Measurements from ENCODE around the gene ANO7. TPM values are rescaled to one million over a fixed set of nuclear protein-coding genes. Genes with fewer than 3 reads are reported as not detected.
A peak's percentile ranks its signal among the peaks of the same experiment; 100 is the strongest.

ANO7 gene
- total RNA-seq, 1 donor from 2014 or later: 2.1 TPM

DNA sequence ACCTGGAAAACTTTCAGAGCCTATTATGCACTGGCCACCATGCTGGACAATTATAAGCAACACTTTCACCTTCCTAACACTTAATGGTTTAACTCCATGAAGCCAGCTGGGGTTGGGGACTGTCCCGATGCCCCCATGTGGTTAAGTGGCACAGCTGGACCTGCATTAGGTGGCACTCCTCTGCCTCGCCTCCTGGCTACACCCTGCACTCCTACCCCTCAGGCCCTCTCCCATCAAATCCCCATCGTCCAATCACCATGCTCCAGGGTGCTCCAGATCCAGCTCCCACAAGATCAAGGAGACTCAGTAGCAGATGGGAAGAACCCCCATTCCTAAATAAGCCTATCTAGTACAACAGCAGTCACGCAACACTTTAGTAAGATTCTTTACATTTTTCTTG, 73.2 kb downstream of the ANO7 start:
- no peak overlapping the region for H3K27ac Mint-ChIP-seq
- peaks cover 41% of the 10 kb centered on the region for H3K36me3 Mint-ChIP-seq (ENCODE audit: low read depth)
- no peak overlapping the region for H3K4me3 Mint-ChIP-seq
- H3K4me1 Mint-ChIP-seq (ENCODE audit: low read depth): no peaks in the 10 kb centered on the region
- H3K27me3 Mint-ChIP-seq (ENCODE audit: insufficient read depth): no peaks in the 10 kb centered on the region
- intact Hi-C loops (cut with micrococcal nuclease): no loop called here
- DNase-seq (ENCODE audit: low spot score): no peak
- no peaks in the 10 kb centered on the region for H3K9me3 Mint-ChIP-seq

GRCh38 chr2:241263061-241263460, 74.6 kb downstream of the ANO7 start:
- H3K36me3 Mint-ChIP-seq (ENCODE audit: low read depth): peaks cover 48% of the 10 kb centered on the region
- no peaks in the 10 kb centered on the region for H3K4me1 Mint-ChIP-seq (ENCODE audit: low read depth)
- intact Hi-C loops (cut with micrococcal nuclease): no loop called here
- no peak for DNase-seq (ENCODE audit: low spot score)
- H3K9me3 Mint-ChIP-seq: no peaks in the 10 kb centered on the region
- H3K27ac Mint-ChIP-seq: no peak overlapping the region
- H3K4me3 Mint-ChIP-seq: no peak overlapping the region
- H3K27me3 Mint-ChIP-seq (ENCODE audit: insufficient read depth): no peaks in the 10 kb centered on the region

- peaks cover 49% of the 10 kb centered on the region for H3K36me3 Mint-ChIP-seq (ENCODE audit: low read depth)
- no peak overlapping the region for H3K27ac Mint-ChIP-seq
- no peak for DNase-seq (ENCODE audit: low spot score)
- H3K4me1 Mint-ChIP-seq (ENCODE audit: low read depth): peaks cover 7% of the 10 kb centered on the region
- intact Hi-C loops (cut with micrococcal nuclease): no loop called here
- no peaks in the 10 kb centered on the region for H3K9me3 Mint-ChIP-seq
- H3K4me3 Mint-ChIP-seq: no peak overlapping the region
- H3K27me3 Mint-ChIP-seq (ENCODE audit: insufficient read depth): no peaks in the 10 kb centered on the region
Measured at GRCh38 chr2:241265506-241265905, 77.0 kb downstream of the ANO7 start.

DNA sequence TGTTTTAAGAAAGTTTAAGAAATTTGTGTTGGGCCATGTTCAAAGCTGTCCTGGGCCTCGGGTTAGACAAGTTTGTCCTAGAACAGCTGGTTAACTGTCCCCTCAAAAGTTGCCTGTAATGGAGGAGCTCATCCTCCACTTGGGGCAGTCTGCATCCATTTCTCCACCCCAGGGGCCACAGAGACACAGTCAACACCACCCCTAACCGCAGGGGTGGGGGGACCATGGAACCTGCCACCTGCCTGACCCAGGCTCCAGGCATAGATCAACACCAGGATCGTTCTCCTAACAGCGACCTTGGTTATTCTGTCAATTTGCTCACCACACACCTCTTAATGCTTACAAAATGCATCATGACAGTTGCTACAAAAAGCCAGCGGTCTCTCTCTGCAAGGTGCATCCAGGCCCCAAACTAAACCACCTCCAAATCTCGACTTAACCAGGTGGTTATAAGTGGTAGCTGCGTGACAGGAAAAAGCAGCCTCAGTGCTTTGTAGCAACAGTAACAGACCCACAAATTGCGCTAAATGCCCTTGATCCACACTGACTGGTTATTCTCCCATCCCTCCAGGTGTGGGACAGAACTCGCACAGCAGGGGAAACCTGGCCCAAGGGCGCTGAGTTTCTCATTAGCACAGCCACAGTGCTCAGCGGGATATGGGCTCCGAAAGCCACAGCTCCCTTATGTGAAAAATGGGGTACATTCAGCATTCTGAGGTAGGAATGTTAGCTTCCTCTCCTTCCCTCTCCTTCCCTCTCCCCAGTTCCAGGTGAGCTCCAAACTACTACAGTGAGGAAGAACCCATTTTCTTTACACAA, 79.0 kb downstream of the ANO7 start:
- Mint-ChIP-seq H3K27me3 (ENCODE audit: insufficient read depth) (no peaks in the 10 kb centered on the region), H3K27ac (no peak overlapping the region), H3K4me1 (ENCODE audit: low read depth) (peaks cover 20% of the 10 kb centered on the region), H3K9me3 (no peaks in the 10 kb centered on the region), H3K36me3 (ENCODE audit: low read depth) (peaks cover 35% of the 10 kb centered on the region), H3K4me3 (no peak overlapping the region)
- intact Hi-C loops (cut with micrococcal nuclease): no loop called here
- no peak for DNase-seq (ENCODE audit: low spot score)

GRCh38 chr2:241268306-241268705, 79.8 kb downstream of the ANO7 start:
- Mint-ChIP-seq H3K4me1 (ENCODE audit: low read depth) (peaks cover 25% of the 10 kb centered on the region), H3K36me3 (ENCODE audit: low read depth) (peaks cover 28% of the 10 kb centered on the region), H3K9me3 (no peaks in the 10 kb centered on the region), H3K27me3 (ENCODE audit: insufficient read depth) (no peaks in the 10 kb centered on the region), H3K4me3 (no peak overlapping the region), H3K27ac (no peak overlapping the region)
- intact Hi-C loops (cut with micrococcal nuclease): no loop called here
- DNase-seq (ENCODE audit: low spot score): no peak

GRCh38 chr2:241268716-241269445, 80.4 kb downstream of the ANO7 start:
- Mint-ChIP-seq H3K9me3 (no peaks in the 10 kb centered on the region), H3K27me3 (ENCODE audit: insufficient read depth) (no peaks in the 10 kb centered on the region), H3K27ac (no peak overlapping the region), H3K4me3 (peak overlapping the region; percentile 24), H3K4me1 (ENCODE audit: low read depth) (peaks cover 29% of the 10 kb centered on the region), H3K36me3 (ENCODE audit: low read depth) (peaks cover 26% of the 10 kb centered on the region)
- intact Hi-C loops (cut with micrococcal nuclease): no loop called here
- DNase-seq (ENCODE audit: low spot score): no peak

DNA sequence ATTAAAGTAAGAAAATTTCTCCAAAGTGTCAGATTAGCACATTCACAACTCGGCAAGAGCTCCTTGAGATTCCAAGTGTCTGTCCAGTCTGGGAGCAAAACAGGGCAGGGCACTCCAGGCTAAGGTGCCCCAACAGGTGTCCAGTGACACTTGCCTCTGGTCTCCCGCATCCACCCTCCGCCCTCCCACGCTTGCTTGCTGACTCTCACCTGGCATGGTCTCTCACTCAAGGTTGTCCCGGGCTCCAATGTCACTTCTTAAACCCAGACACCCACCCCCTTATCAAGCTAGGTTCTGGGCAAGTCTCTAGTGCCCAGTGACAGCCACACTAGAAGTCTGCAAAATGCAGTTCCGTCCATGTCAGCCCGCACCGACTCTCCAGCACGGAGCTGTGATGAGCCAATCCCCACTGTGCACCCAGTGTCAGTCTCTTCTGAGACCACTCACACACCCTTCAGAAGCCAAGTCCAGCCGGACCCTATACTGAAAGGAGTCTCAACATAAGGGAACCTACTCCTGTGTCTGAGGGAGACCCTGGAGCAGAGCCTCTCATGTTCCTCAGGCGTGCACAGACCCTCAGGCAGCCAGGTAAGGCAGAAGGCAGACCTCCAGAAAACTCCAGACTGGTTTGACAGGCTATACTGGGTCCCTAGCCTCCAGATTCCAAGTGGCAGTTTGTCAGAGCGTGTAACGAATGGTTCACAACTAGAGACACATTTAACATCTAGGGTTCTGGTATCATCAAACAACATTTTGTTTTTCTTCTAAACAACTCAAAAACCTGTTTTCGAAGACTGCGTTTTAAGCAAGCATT, 81.4 kb downstream of the ANO7 start:
- Mint-ChIP-seq H3K4me1 (ENCODE audit: low read depth) (peaks cover 29% of the 10 kb centered on the region), H3K36me3 (ENCODE audit: low read depth) (peaks cover 26% of the 10 kb centered on the region), H3K9me3 (peaks cover 4% of the 10 kb centered on the region), H3K4me3 (peak overlapping the region; percentile 92), H3K27me3 (ENCODE audit: insufficient read depth) (no peaks in the 10 kb centered on the region), H3K27ac (no peak overlapping the region)
- intact Hi-C loops (cut with micrococcal nuclease): loop anchor here (5.0 kb wide), 2 partner anchors 87 to 172 kb away; partner anchors contain the start of gene FARP2
- no peak for DNase-seq (ENCODE audit: low spot score)

DNA sequence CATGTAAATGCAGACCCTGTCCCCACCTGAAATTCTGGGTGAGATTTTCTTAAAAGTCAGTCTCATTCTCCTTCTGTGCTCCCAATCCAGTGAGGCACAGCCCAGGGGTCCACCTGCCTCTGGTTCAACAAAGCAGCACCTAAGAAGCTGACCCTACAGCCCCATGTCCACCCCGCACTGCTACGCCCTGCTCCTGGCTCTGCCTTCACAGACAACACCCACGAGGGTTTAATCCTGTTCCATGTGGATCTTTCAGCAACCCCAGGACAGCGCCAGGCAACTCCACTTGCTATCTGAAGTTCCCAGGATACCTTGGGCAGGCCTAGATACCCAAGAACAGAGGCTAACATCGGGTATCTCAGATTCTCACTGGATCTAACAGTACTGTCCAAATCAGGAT, 82.1 kb downstream of the ANO7 start:
- no peak for DNase-seq (ENCODE audit: low spot score)
- Mint-ChIP-seq H3K36me3 (ENCODE audit: low read depth) (peaks cover 30% of the 10 kb centered on the region), H3K9me3 (peaks cover 10% of the 10 kb centered on the region), H3K27me3 (ENCODE audit: insufficient read depth) (no peaks in the 10 kb centered on the region), H3K4me3 (peak overlapping the region; percentile 92), H3K27ac (no peak overlapping the region), H3K4me1 (ENCODE audit: low read depth) (peaks cover 29% of the 10 kb centered on the region)
- intact Hi-C loops (cut with micrococcal nuclease): loop anchor here (5.0 kb wide), 2 partner anchors 87 to 172 kb away; partner anchors contain the start of gene FARP2

DNA sequence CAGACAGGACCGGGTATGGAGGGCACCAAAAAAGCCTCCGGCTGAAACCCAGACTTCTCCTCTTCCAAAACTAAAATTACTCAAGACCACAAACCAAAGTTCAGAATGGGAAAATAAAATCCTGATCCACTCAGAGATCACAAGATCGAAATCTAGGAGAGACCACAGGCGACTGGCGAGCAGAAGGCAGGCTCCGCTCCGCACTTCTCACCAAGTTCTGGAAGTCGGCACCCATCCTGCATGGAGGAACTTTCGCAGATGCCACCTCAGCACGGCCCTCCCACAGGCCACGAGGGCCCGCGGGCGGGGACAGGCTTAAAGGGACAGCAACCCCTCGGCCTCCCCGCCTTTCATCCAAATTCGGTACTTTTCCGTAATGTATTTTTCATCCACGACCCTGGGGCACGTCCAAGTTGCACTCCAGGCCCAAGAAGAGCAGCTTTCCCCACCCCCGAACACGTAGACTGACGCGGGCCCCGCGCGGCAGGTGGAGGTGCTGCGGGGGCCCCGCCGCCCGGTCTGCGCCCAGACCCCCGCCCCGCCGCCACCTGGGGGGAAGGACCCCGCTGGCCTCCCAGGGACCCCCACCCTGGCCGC, 83.3 kb downstream of the ANO7 start:
- intact Hi-C loops (cut with micrococcal nuclease): loop anchor here (1.0 to 5.0 kb wide), 4 partner anchors 43 to 365 kb away; partner anchors contain the start of genes ATG4B, FARP2, HDLBP and SEPTIN2
- Mint-ChIP-seq H3K27ac (peak overlapping the region; percentile 86), H3K27me3 (ENCODE audit: insufficient read depth) (no peaks in the 10 kb centered on the region), H3K9me3 (peaks cover 22% of the 10 kb centered on the region), H3K4me1 (ENCODE audit: low read depth) (peaks cover 29% of the 10 kb centered on the region), H3K4me3 (peak overlapping the region; percentile 92), H3K36me3 (ENCODE audit: low read depth) (peaks cover 32% of the 10 kb centered on the region)
- DNase-seq (ENCODE audit: low spot score): peak; percentile 47

GRCh38 chr2:241272303-241273209, 84.1 kb downstream of the ANO7 start:
- H3K36me3 Mint-ChIP-seq (ENCODE audit: low read depth): peaks cover 33% of the 10 kb centered on the region
- intact Hi-C loops (cut with micrococcal nuclease): loop anchor here (1.0 to 5.0 kb wide), 4 partner anchors 43 to 364 kb away; partner anchors contain the start of genes ATG4B, FARP2, HDLBP and SEPTIN2
- peak overlapping the region; percentile 50 for H3K27ac Mint-ChIP-seq

GRCh38 chr2:241273210-241274020, 84.9 kb downstream of the ANO7 start:
- DNase-seq (ENCODE audit: low spot score): no peak
- Mint-ChIP-seq H3K27ac (peak overlapping the region; percentile 50), H3K36me3 (ENCODE audit: low read depth) (peaks cover 26% of the 10 kb centered on the region), H3K4me3 (peak overlapping the region; percentile 70), H3K4me1 (ENCODE audit: low read depth) (peaks cover 29% of the 10 kb centered on the region), H3K9me3 (peaks cover 29% of the 10 kb centered on the region), H3K27me3 (ENCODE audit: insufficient read depth) (no peaks in the 10 kb centered on the region)
- intact Hi-C loops (cut with micrococcal nuclease): loop anchor here (2.0 to 5.0 kb wide), 3 partner anchors 84 to 363 kb away; partner anchors contain the start of genes ATG4B, FARP2 and THAP4

More at GRCh38 chr2:241272303-241273209, 84.1 kb downstream of the ANO7 start:
- peaks cover 29% of the 10 kb centered on the region for H3K4me1 Mint-ChIP-seq (ENCODE audit: low read depth)
- H3K9me3 Mint-ChIP-seq: peaks cover 29% of the 10 kb centered on the region
- no peaks in the 10 kb centered on the region for H3K27me3 Mint-ChIP-seq (ENCODE audit: insufficient read depth)
- H3K4me3 Mint-ChIP-seq: peak overlapping the region; percentile 70
- DNase-seq (ENCODE audit: low spot score): peak; percentile 45
